Endothelial cell of umbilical vein (primary cell): ENCODE measurements around the gene ZBTB32. TPM values are rescaled to one million over a fixed set of nuclear protein-coding genes. Genes with fewer than 3 reads are reported as not detected.

Source experiments
- BruUV-seq: library from RNA; stranded (reverse); fragments of 400-500 nt; replicated peaks from 2 replicates; lab custom pipeline; 2021; lab: Mats Ljungman, UMichigan
- CTCF ChIA-PET: fragments of 300-600, 350-600 bp; sonication (Branson Sonifier 250); formaldehyde crosslinking; loops from one replicate; lab custom pipeline; 2021; ENCODE audit warnings: antibody characterized with exemption, inconsistent platforms; lab: Charles Lee
- POLR2A ChIA-PET: fragments of 300-600, 350-600 bp; sonication (Branson Sonifier 250); formaldehyde crosslinking; loops from one replicate; lab custom pipeline; 2021; ENCODE audit warnings: antibody characterized with exemption, inconsistent platforms; lab: Charles Lee
- DNase-seq: peaks from one replicate; pipeline ENCODE4 v3.0.0-alpha.2; 2011; ENCODE audit warnings: low read depth, low spot score
- FAIRE-seq: peaks from 2 replicates; lab custom pipeline; 2011; peaks lifted over from hg19 to GRCh38; lab: Jason Lieb, UNC
- H2AFZ ChIP-seq: 2 replicates; pipeline ENCODE4 v1.6.0; 2012; ENCODE audit warnings: low read depth, low read length, control low read depth, inconsistent platforms
- H3K27ac ChIP-seq: 2 replicates; pipeline ENCODE4 v1.5.1; 2011; ENCODE audit warnings: low read depth, mild to moderate bottlenecking, control low read depth, low read length, moderate library complexity; ENCODE audit not compliant: insufficient read depth
- H3K27me3 ChIP-seq, 2 experiments: 2 replicates each; pipeline versions ENCODE4 v1.6.0 to v1.6.1; 2011; ENCODE audit warnings: low read length in 2 of 2, mixed read lengths in 1 of 2; ENCODE audit not compliant: control insufficient read depth in 2 of 2, insufficient read depth in 2 of 2
- H3K36me3 ChIP-seq, 2 experiments: 2 replicates in 1 of 2; 3 replicates in 1 of 2; pipeline ENCODE4 v1.5.1; 2011; ENCODE audit warnings: low read length in 2 of 2, mild to moderate bottlenecking in 1 of 2, moderate library complexity in 1 of 2; ENCODE audit not compliant: control insufficient read depth in 2 of 2, insufficient read depth in 2 of 2; ENCODE audit errors: extremely low read depth in 1 of 2
- H3K4me1 ChIP-seq: 3 replicates; pipeline ENCODE4 v1.5.1; 2011; ENCODE audit warnings: mild to moderate bottlenecking, low read length; ENCODE audit not compliant: control insufficient read depth, insufficient read depth; ENCODE audit errors: extremely low read depth
- H3K4me2 ChIP-seq: 2 replicates; pipeline ENCODE4 v1.6.1; 2011; ENCODE audit warnings: low read length, control low read depth, mixed read lengths; ENCODE audit not compliant: insufficient read depth
- H3K4me3 ChIP-seq, 3 experiments: fragments of 200-600 bp in 1 of 3; sonication (generic), shearing (Covaris generic) in 1 of 3; replicated peaks in 1 of 3; 2 replicates each; pipeline ENCODE4 v1.5.1; 2011 to 2016; ENCODE audit warnings: control low read depth in 3 of 3, low read length in 3 of 3, mild to moderate bottlenecking in 2 of 3, inconsistent platforms in 1 of 3, low read depth in 1 of 3, moderate library complexity in 1 of 3; ENCODE audit not compliant: insufficient read depth in 1 of 3
- H3K79me2 ChIP-seq: 2 replicates; pipeline ENCODE4 v1.6.0; 2012; ENCODE audit warnings: low read length, inconsistent platforms; ENCODE audit not compliant: control insufficient read depth, insufficient read depth
- H3K9ac ChIP-seq: replicated peaks from 2 replicates; pipeline ENCODE3; 2011; ENCODE audit warnings: low read length, control low read depth; ENCODE audit not compliant: insufficient read depth; ENCODE audit errors: extremely low read depth
- H3K9me1 ChIP-seq: replicated peaks from 3 replicates; pipeline ENCODE4 v1.6.0; 2011; ENCODE audit warnings: mild to moderate bottlenecking, low read length; ENCODE audit not compliant: control insufficient read depth, insufficient read depth; ENCODE audit errors: extremely low read depth
- H3K9me3 ChIP-seq: replicated peaks from 2 replicates; pipeline ENCODE4 v1.5.1; 2012; ENCODE audit warnings: low read length, inconsistent platforms; ENCODE audit not compliant: control insufficient read depth, insufficient read depth
- H4K20me1 ChIP-seq: replicated peaks from 2 replicates; pipeline ENCODE3; 2011; ENCODE audit warnings: mild to moderate bottlenecking, low read length; ENCODE audit not compliant: control insufficient read depth, insufficient read depth; ENCODE audit errors: extremely low read depth
- EZH2 ChIP-seq: IDR thresholded peaks from 2 replicates; pipeline ENCODE4 v1.6.1; 2012; ENCODE audit warnings: borderline replicate concordance, low read depth, mild to moderate bottlenecking, moderate library complexity, low read length, inconsistent platforms; ENCODE audit not compliant: severe bottlenecking
- FOS ChIP-seq: IDR thresholded peaks from 2 replicates; pipeline ENCODE4 v1.6.1; 2011; ENCODE audit warnings: mild to moderate bottlenecking, low read length, moderate library complexity, borderline replicate concordance; ENCODE audit not compliant: insufficient read depth
- GATA2 ChIP-seq: IDR thresholded peaks from 2 replicates; pipeline ENCODE4 v1.7.0; 2011; ENCODE audit warnings: low read depth, mild to moderate bottlenecking, moderate library complexity, mixed read lengths, low read length; ENCODE audit not compliant: insufficient read length, insufficient read depth
- JUN ChIP-seq: IDR thresholded peaks from 2 replicates; pipeline ENCODE4 v1.6.1; 2011; ENCODE audit warnings: borderline replicate concordance, low read depth; ENCODE audit not compliant: insufficient read length, insufficient read depth
- MYC ChIP-seq: IDR thresholded peaks from one replicate; pipeline ENCODE4 v1.6.1; 2011; ENCODE audit warnings: mild to moderate bottlenecking, low read depth, low read length
- POLR2A ChIP-seq: IDR thresholded peaks from 2 replicates; pipeline ENCODE4 v1.6.1; 2012; ENCODE audit warnings: low read depth, mild to moderate bottlenecking, control low read depth, low read length
- POLR2AphosphoS5 ChIP-seq: IDR thresholded peaks from 2 replicates; pipeline ENCODE4 v1.6.1; 2012; ENCODE audit warnings: low read depth, mild to moderate bottlenecking, control low read depth, low read length, moderate library complexity; ENCODE audit not compliant: insufficient read depth
- dilution Hi-C: fragments of 300-500 bp; cut with MboI; formaldehyde crosslinking; loops from one replicate; pipeline ENCODE4 v1.15.0; 2019; ENCODE audit warnings: low sequenced_read_pairs; ENCODE audit not compliant: extremely low pct_ligation_motif_present
- intact Hi-C: fragments of 100-400 bp; cut with micrococcal nuclease; formaldehyde crosslinking; loops from one replicate; pipeline ENCODE4 v1.10.0; 2022
- polyA plus RNA-seq, 4 experiments: library from polyadenylated mRNA; depleted of rRNA in 3 of 4; stranded (reverse) in 3 of 4; unstranded in 1 of 4; fragments of >200 nt; gene quantifications; 2 replicates each; pipeline versions ENCODE4 v1.2.1 to v1.2.3, GENCODE V29; 2011 to 2012; ENCODE audit warnings: missing spikeins in 1 of 4
- total RNA-seq: library from RNA; stranded (reverse); gene quantifications from 2 replicates; pipeline ENCODE4 v1.2.3, GENCODE V29; 2021
- TF ChIP-seq, protein P1 (sequence below), 2 donors: IDR thresholded peaks; 1 replicate in 1 of 2; 2 replicates in 1 of 2; pipeline ENCODE4 v1.5.1; 2011; ENCODE audit warnings: low read length in 2 of 2, mild to moderate bottlenecking in 2 of 2, moderate library complexity in 2 of 2, control low read depth in 1 of 2, inconsistent platforms in 1 of 2, low read depth in 1 of 2; ENCODE audit not compliant: insufficient read depth in 1 of 2; ENCODE audit errors: extremely low read depth in 1 of 2
- TF ChIP-seq, protein P2 (sequence below): IDR thresholded peaks from 2 replicates; pipeline ENCODE4 v1.6.1; 2011; ENCODE audit not compliant: insufficient read depth, insufficient read length

ZBTB32 gene
- total and polyA plus RNA-seq, 2 donors (not counting 3 experiments of a cell fraction or from before 2014, with no cell fraction given), result not detected

DNA sequence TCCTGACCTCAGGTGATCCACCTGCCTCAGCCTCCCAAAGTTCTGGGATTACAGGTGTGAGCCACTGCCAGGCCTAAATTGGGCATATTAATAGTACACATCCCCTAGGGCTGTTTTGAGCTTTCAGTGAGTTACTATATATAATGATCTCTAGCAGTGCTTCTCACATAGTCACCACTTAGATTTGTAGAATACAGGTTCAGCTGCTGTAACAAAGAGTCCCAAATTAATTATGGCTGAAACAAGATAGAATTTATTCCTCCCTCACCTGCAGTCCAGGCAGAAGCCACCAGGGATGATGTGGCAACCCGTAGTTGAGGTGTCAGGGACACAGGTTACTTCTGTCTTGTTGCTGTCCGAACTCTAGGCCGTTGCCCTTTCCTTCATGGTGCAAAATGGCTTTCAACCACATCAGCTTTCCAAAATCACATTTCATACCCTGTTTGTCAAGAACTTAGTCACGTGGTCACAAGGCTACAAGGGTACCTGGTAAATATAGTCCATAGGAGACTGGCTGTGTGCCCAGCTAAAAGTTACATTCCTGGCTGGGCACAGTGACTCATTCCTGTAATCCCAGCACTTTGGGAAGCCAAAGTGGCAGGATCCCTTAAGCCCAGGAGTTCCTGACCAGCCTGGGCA lies 56.5 kb downstream of the ZBTB32 start:
- ChIA-PET POLR2A (no interaction called here), CTCF (no interaction called here)
- H3K79me2 ChIP-seq, result peaks cover 14% of the 10 kb centered on the region
- H3K27me3 ChIP-seq, result no peaks in the 10 kb centered on the region
- H3K9ac ChIP-seq, result no peak overlapping the region
- H3K9me1 ChIP-seq, result no peaks in the 10 kb centered on the region
- dilution Hi-C loops (no loop called here), intact Hi-C loops (no loop called here)
- FAIRE-seq, result no peak
- BruUV-seq, result no TSS peak
- peaks cover 3 to 7% of the 10 kb centered on the region in 2 experiments for H3K36me3 ChIP-seq
- H3K27ac ChIP-seq, result no peak overlapping the region
- no peak for DNase-seq
- H3K4me2 ChIP-seq, result no peak overlapping the region
- H4K20me1 ChIP-seq, result no peaks in the 10 kb centered on the region
- no peaks in the 10 kb centered on the region for H3K9me3 ChIP-seq
- peaks cover 22% of the 10 kb centered on the region for H3K4me1 ChIP-seq
- no peak overlapping the region for H2AFZ ChIP-seq
- H3K4me3 ChIP-seq, result no peak overlapping the region
- TF ChIP-seq POLR2AphosphoS5 (no peak), FOS (no peak), GATA2 (no peak), POLR2A (no peak), JUN (no peak), MYC (no peak), EZH2 (no peak)
- TF ChIP-seq, protein P1, sequence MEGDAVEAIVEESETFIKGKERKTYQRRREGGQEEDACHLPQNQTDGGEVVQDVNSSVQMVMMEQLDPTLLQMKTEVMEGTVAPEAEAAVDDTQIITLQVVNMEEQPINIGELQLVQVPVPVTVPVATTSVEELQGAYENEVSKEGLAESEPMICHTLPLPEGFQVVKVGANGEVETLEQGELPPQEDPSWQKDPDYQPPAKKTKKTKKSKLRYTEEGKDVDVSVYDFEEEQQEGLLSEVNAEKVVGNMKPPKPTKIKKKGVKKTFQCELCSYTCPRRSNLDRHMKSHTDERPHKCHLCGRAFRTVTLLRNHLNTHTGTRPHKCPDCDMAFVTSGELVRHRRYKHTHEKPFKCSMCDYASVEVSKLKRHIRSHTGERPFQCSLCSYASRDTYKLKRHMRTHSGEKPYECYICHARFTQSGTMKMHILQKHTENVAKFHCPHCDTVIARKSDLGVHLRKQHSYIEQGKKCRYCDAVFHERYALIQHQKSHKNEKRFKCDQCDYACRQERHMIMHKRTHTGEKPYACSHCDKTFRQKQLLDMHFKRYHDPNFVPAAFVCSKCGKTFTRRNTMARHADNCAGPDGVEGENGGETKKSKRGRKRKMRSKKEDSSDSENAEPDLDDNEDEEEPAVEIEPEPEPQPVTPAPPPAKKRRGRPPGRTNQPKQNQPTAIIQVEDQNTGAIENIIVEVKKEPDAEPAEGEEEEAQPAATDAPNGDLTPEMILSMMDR (IDR thresholded peaks at IDR 0.05; ENCODE audit: extremely low read depth in 1 of 2, insufficient read depth in 1 of 2, low read depth in 1 of 2, low read length in 2 of 2), result no peak
- TF ChIP-seq, protein P2, sequence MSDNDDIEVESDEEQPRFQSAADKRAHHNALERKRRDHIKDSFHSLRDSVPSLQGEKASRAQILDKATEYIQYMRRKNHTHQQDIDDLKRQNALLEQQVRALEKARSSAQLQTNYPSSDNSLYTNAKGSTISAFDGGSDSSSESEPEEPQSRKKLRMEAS, result no peak
